Thymus (tissue), 11 donors: Measurements from ENCODE around the gene CPNE9. TPM values are rescaled to one million over a fixed set of nuclear protein-coding genes. Genes with fewer than 3 reads are reported as not detected.

Experiments used
- DNase-seq, 9 donors: peaks; one replicate each; pipeline ENCODE4 v3.0.0-alpha.2; 2013; ENCODE audit warnings: low spot score in 9 of 9, low read depth in 6 of 9, missing footprints in 1 of 9
- H3K27ac ChIP-seq, 2 donors: one replicate each; pipeline ENCODE4 v1.5.1; 2013; ENCODE audit warnings: control low read depth in 1 of 2, low read depth in 1 of 2, low read length in 1 of 2, mild to moderate bottlenecking in 1 of 2, moderate library complexity in 1 of 2
- H3K27me3 ChIP-seq, 2 donors: one replicate each; pipeline ENCODE4 v1.5.1; 2013; ENCODE audit warnings: low read length in 1 of 2; ENCODE audit not compliant: control insufficient read depth in 2 of 2, insufficient read depth in 1 of 2
- H3K36me3 ChIP-seq, 2 donors: one replicate each; pipeline ENCODE4 v1.5.1; 2013; ENCODE audit warnings: low read length in 1 of 2, mild to moderate bottlenecking in 1 of 2, moderate library complexity in 1 of 2; ENCODE audit not compliant: control insufficient read depth in 2 of 2, insufficient read depth in 2 of 2
- H3K4me1 ChIP-seq, 2 donors: one replicate each; pipeline ENCODE4 v1.5.1; 2013; ENCODE audit warnings: low read length in 2 of 2; ENCODE audit not compliant: control insufficient read depth in 2 of 2, insufficient read depth in 2 of 2
- H3K4me3 ChIP-seq, 2 donors: one replicate each; pipeline ENCODE4 v1.5.1; 2013; ENCODE audit warnings: low read length in 2 of 2, control low read depth in 1 of 2, mild to moderate bottlenecking in 1 of 2
- H3K9me3 ChIP-seq, 2 donors: one replicate each; pipeline ENCODE4 v1.5.1; 2013; ENCODE audit warnings: low read length in 1 of 2, mild to moderate bottlenecking in 1 of 2; ENCODE audit not compliant: control insufficient read depth in 2 of 2, insufficient read depth in 1 of 2
- WGBS: extraction: QIAGEN DNeasy Blood & Tissue Kit; methylation state at CpG from one replicate; pipeline ENCODE4 v1.1.7; 2013; 5-methylcytosine and 5-hydroxymethylcytosine counted together
- polyA plus RNA-seq: library from polyadenylated mRNA; stranded (reverse); fragments of 200-250 nt; gene quantifications from one replicate; pipeline ENCODE4 v1.2.3, GENCODE V29; 2013
- total RNA-seq: library from RNA; stranded (reverse); fragments of 120-200 nt; gene quantifications from one replicate; pipeline ENCODE4 v1.2.4, GENCODE V29; 2013
- donor health status: healthy.

The CPNE9 gene
- total and polyA plus RNA-seq, 2 donors = 0.14 to 0.27 TPM

DNA sequence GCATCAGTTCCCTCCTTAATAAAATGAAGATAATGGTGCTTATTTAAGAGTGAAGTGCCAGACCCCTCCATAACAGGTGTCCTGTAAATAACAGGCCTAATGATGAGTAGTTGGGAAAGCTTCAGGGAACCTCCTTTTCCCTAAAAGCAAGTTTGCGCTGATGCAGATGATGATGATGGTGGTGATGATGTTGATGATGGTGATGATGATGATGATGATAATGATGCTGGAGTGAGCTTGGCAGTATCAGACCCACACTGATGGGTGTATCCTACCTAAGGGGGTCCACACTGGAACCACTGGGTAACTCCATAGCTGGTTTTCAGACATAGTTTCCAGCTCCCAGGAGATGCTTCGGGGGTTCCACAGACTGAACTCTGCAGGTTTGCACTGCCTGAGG lies 29.9 kb upstream of the CPNE9 start:
- H3K4me3 ChIP-seq = no peak overlapping the region
- DNase-seq = no peak
- H3K27me3 ChIP-seq = no peaks in the 10 kb centered on the region
- H3K27ac ChIP-seq = no peak overlapping the region
- WGBS = 98% methylated on average over 2 of the region's 2 CpGs
- no peaks in the 10 kb centered on the region for H3K9me3 ChIP-seq
- no peaks in the 10 kb centered on the region for H3K4me1 ChIP-seq
- H3K36me3 ChIP-seq = peaks cover 82 to 90% of the 10 kb centered on the region in 2 donors

DNA sequence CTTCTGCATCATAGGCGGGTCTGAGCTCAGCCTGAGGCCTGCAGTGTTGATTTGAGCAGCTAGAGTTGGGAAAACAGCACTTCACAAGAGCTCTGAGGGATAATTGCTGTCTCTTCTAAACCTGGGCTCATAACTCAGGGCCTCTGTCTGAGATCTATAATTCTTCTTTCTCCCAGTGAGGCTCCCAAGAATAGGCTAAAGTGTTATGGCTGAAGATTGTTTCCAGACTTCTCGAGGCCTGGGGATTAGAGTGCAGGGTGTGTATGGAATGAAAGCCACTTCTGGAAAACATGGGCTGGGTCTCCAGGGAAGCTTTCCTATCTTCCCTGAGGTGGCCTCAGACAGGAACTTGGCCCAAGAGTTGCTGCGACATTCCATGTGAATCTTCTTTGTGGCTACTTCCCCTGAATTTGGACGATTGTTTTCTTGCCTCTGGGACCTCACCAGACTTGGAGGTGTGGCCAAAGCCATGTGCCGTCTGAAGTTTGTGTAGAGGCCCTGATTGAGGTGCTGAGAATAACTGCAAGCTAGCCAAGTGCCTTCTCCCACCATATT lies 27.8 kb upstream of the CPNE9 start:
- Histone ChIP-seq H3K4me3 (no peak overlapping the region), H3K27me3 (no peaks in the 10 kb centered on the region), H3K4me1 (no peaks in the 10 kb centered on the region), H3K9me3 (no peaks in the 10 kb centered on the region), H3K27ac (no peak overlapping the region), H3K36me3 (peaks cover 88 to 91% of the 10 kb centered on the region in 2 donors)
- WGBS = 96% methylated on average over 5 of the region's 5 CpGs
- DNase-seq = no peak

DNA sequence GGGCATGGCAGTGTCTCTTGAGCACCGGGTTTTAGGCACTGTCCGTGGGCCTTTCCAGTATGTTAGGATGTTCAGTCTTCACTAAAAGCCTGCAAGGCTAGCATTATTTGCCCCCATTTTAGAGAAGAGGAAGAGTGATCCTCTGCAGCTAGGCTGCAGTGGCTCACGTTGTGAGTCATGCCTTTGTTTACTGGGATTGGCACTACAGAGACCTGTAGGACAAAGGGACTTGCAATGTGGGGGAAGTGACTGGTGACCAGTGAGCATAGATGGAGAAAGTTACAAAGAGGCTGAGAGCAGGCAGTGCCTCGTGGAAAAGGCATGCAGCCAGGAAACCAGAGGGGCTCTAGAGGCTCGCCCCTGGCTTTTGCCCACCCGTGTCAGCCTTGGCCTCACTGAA lies 26.8 kb upstream of the CPNE9 start:
- Histone ChIP-seq H3K4me3 (no peak overlapping the region), H3K4me1 (no peaks in the 10 kb centered on the region), H3K27ac (no peak overlapping the region), H3K9me3 (no peaks in the 10 kb centered on the region), H3K27me3 (no peaks in the 10 kb centered on the region), H3K36me3 (peaks cover 91% of the 10 kb centered on the region in 2 donors)
- no peak for DNase-seq
- WGBS = 96% methylated on average over 6 of the region's 6 CpGs

DNA sequence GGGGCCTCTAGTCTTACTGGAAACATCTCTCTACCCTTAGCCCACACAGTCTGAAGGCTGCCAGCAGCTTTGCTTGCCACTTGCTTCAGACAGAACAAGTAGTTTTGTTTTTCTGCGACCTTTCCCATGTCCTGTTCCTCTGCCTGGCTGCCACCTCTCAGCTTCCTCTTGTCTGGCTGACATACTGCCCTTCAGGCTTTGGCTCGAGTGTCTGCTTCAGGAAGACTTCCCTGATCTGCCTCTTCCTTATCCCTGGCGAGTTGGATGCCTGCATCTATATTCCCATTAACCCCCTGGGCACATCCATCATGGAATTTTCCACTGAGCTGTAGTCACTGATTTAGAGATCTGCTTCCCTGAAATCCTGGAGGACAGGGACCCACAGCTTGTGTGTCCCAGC lies 25.1 kb upstream of the CPNE9 start:
- WGBS = 99% methylated on average over 3 of the region's 3 CpGs

DNA sequence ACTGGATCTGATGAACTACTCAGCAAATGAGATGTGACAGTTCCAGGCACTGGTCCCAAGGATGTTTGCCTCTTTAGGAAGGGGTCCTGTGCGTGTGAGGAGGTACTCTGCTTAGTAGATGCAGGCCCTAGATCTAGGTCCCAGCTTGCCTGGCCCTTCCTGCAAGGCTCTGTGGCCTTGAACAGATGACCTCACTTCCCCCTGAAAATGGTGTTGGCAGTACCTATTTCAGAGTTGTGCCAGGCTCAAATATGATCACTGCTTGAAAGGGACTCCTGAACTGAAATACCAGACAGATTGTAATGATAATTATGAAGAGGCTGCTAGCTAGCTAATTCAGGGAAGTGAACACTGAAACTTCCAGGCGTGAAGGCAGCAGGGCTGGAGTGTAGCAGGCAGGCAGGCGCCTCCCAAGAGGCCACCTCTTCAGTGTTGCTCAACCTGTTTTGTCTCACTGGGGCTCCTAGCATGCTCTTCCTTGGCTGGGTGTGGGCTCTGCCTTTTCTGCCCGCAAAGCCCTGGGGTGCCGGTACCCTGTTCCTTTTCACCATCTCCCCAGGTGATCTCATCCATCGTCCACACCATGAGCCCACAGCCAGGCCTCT lies 24.1 kb upstream of the CPNE9 start:
- Histone ChIP-seq H3K9me3 (no peaks in the 10 kb centered on the region), H3K27ac (no peak overlapping the region), H3K36me3 (peaks cover 90 to 95% of the 10 kb centered on the region in 2 donors), H3K4me1 (no peaks in the 10 kb centered on the region), H3K4me3 (no peak overlapping the region), H3K27me3 (no peaks in the 10 kb centered on the region)
- DNase-seq = no peak
- 98% methylated on average over 6 of the region's 6 CpGs for WGBS

More for the DNA sequence above, 25.1 kb upstream of the CPNE9 start:
- H3K27ac ChIP-seq = no peak overlapping the region
- DNase-seq = no peak
- peaks cover 90% of the 10 kb centered on the region in 2 donors for H3K36me3 ChIP-seq
- H3K9me3 ChIP-seq = no peaks in the 10 kb centered on the region
- H3K4me1 ChIP-seq = no peaks in the 10 kb centered on the region
- no peaks in the 10 kb centered on the region for H3K27me3 ChIP-seq
- H3K4me3 ChIP-seq = no peak overlapping the region

DNA sequence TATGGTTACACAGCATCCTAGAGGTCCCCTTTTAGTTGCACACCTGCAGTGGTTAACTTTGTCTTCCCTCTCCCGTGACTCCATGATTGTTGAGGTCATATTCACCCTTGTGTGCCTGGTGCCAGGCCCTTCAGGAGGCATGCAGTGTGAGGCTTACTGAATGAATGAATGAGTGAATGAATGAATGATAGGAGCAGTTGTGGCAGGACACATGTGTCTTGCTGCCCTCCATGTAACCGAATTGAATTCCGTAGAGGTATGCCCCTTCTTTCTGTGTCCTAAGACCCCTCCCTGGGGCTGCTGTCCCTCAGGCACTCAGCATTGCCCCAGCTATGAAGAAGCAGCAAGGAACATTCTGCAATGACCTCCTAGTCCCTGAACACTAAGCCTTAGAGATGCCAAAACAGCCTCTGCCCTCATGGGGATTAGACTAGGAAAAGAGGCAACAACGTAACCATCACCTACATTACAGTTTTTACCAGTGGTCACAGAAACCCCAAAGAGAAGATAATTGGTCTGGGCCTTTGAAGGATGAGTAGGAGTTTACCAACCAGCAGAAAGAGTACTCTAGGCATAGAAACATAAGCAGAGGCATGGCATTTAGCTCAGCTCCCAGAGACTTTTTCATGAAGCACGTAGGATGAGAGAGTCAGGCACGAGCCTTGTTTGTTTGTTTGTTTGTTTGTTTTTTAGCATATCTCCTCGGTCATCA lies 22.5 kb upstream of the CPNE9 start:
- no peaks in the 10 kb centered on the region for H3K27me3 ChIP-seq
- H3K9me3 ChIP-seq = no peaks in the 10 kb centered on the region
- no peak overlapping the region for H3K4me3 ChIP-seq
- no peaks in the 10 kb centered on the region for H3K4me1 ChIP-seq
- H3K27ac ChIP-seq = no peak overlapping the region
- DNase-seq = no peak
- 97% methylated on average over 7 of the region's 7 CpGs for WGBS
- peaks cover 95 to 98% of the 10 kb centered on the region in 2 donors for H3K36me3 ChIP-seq

DNA sequence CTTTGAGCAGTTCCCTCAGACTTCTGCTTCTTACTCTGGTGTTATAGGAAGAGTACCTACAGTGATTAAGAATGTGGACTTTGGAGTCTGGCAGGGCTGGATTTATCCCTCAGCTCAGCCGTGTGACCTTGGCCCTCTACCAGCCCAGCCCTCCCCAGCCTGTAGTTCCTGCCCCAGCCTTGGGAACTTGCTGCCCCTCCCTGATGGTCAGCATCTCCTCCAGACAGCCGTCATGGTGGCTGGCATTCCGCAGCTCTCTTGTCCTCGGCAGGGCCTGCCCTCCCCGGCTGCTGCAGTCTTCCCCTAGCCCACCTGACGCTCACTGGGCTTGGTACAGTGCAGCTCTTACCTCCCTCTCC lies 21.9 kb upstream of the CPNE9 start:
- Histone ChIP-seq H3K4me3 (no peak overlapping the region), H3K9me3 (no peaks in the 10 kb centered on the region), H3K4me1 (no peaks in the 10 kb centered on the region), H3K27me3 (no peaks in the 10 kb centered on the region), H3K27ac (no peak overlapping the region), H3K36me3 (peaks cover 95 to 98% of the 10 kb centered on the region in 2 donors)
- WGBS = 97% methylated on average over 6 of the region's 6 CpGs
- no peak for DNase-seq

DNA sequence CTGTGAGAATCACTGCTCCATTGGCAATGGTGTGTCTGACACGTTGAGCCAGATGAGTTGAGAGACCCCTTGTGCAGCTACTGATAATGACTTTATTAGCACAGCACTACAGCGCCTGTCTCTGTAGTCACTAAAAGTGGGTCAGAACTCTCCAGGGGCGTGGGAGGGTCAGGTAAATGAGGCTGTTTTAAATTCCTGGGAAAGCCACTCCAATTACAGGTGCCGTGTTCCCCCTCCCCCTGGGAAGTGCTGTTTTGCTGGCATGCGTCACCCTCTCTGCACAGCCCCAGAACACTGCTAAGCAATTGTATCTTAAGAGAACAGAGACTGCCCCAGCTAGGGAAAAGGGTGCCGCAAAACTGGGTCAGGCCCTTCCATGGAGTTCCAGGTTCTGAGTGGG lies 21.5 kb upstream of the CPNE9 start:
- no peak overlapping the region for H3K27ac ChIP-seq
- no peaks in the 10 kb centered on the region for H3K4me1 ChIP-seq
- H3K36me3 ChIP-seq = peaks cover 97 to 98% of the 10 kb centered on the region in 2 donors
- DNase-seq = no peak
- H3K27me3 ChIP-seq = no peaks in the 10 kb centered on the region
- H3K9me3 ChIP-seq = no peaks in the 10 kb centered on the region
- 98% methylated on average over 6 of the region's 6 CpGs for WGBS
- H3K4me3 ChIP-seq = no peak overlapping the region

DNA sequence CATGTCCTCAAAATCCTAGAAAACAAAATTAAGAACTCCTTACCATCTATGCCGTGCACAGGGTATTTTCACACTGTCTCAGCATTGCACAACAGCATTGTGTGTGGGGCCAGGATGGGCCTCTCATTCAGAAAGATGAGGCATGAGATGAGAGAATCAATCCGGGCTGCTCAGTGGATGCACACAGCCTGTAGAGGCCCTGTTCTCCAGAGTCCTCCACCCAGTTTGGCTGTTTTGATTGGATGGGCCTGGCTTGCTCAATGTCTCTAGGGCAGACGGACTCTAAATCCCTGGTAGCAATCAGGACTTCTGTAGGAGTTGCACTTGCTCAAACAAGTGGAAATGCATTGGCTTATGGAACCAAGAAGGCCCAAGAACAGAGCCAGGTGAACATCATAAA lies 20.2 kb upstream of the CPNE9 start:
- Histone ChIP-seq H3K27ac (no peak overlapping the region), H3K4me1 (no peaks in the 10 kb centered on the region), H3K36me3 (peaks cover 95 to 98% of the 10 kb centered on the region in 2 donors), H3K27me3 (no peaks in the 10 kb centered on the region), H3K9me3 (no peaks in the 10 kb centered on the region), H3K4me3 (no peak overlapping the region)
- 95% methylated on average over 3 of the region's 3 CpGs for WGBS
- no peak for DNase-seq
